HepG2 (cell line): ENCODE results near the gene ITIH3. TPM values are rescaled to one million over a fixed set of nuclear protein-coding genes. Genes with fewer than 3 reads are reported as not detected.

Experiments
- EP300 ChIP-seq, 3 experiments: sonication (generic) in 1 of 3; formaldehyde crosslinking in 1 of 3; IDR thresholded peaks; 2 replicates each; pipeline versions ENCODE4 v1.5.1 to v1.6.1; 2011 to 2020; ENCODE audit warnings: low read depth in 2 of 3, low read length in 2 of 3, borderline replicate concordance in 1 of 3, improper control_type of control experiment in 1 of 3, mild to moderate bottlenecking in 1 of 3, missing genetic modification reagents in 1 of 3, moderate library complexity in 1 of 3
- EZH2 ChIP-seq: conservative IDR thresholded peaks from 2 replicates; pipeline ENCODE4 v1.6.1; 2012; ENCODE audit warnings: mild to moderate bottlenecking, low read depth, low read length, moderate library complexity
- MED1 ChIP-seq: sonication (generic); formaldehyde crosslinking; IDR thresholded peaks from 2 replicates; pipeline ENCODE4 v1.4.0; 2020; ENCODE audit warnings: missing genetic modification reagents
- NR2C2 ChIP-seq: sonication (generic); formaldehyde crosslinking; IDR thresholded peaks from 2 replicates; pipeline ENCODE4 v1.4.0; 2020; ENCODE audit warnings: missing genetic modification reagents, mild to moderate bottlenecking, moderate library complexity, borderline replicate concordance
- PAX8 ChIP-seq: sonication (generic); formaldehyde crosslinking; IDR thresholded peaks from 2 replicates; pipeline ENCODE4 v1.8.0; 2022; ENCODE audit warnings: mild to moderate bottlenecking, missing genetic modification reagents, borderline replicate concordance
- POLR2A ChIP-seq, 2 experiments: IDR thresholded peaks; 2 replicates each; pipeline ENCODE4 v1.6.1; 2011; ENCODE audit warnings: low read depth in 2 of 2, low read length in 2 of 2, mild to moderate bottlenecking in 1 of 2, moderate library complexity in 1 of 2; ENCODE audit not compliant: insufficient read depth in 1 of 2
- RBFOX2 ChIP-seq: fragments of 200-400 bp; formaldehyde crosslinking; IDR thresholded peaks from 2 replicates; pipeline ENCODE4 v1.6.1; 2017; ENCODE audit warnings: low read depth, mild to moderate bottlenecking, low read length
- SAP130 ChIP-seq: IDR thresholded peaks from 2 replicates; pipeline ENCODE4 v1.6.1; 2016; ENCODE audit warnings: low read depth
- SOX13 ChIP-seq, 3 experiments: fragments of 450-650 bp in 1 of 3; sonication (generic) in 1 of 3; formaldehyde crosslinking in 1 of 3; IDR thresholded peaks in 2 of 3; conservative IDR thresholded peaks in 1 of 3; 2 replicates each; pipeline versions ENCODE4 v1.5.0 to v1.6.1; 2016 to 2020; ENCODE audit warnings: antibody characterized with exemption in 1 of 3, mild to moderate bottlenecking in 1 of 3, missing compliant biosample characterization in 1 of 3, missing genetic modification reagents in 1 of 3, moderate library complexity in 1 of 3
- ZBTB3 ChIP-seq: sonication (generic); formaldehyde crosslinking; IDR thresholded peaks from 2 replicates; pipeline ENCODE4 v1.4.0; 2020; ENCODE audit warnings: low read depth, mild to moderate bottlenecking, moderate library complexity, missing genetic modification reagents, borderline replicate concordance
- ZNF121 ChIP-seq: sonication (generic); formaldehyde crosslinking; IDR thresholded peaks from 2 replicates; pipeline ENCODE4 v1.5.0; 2020; ENCODE audit warnings: mild to moderate bottlenecking, missing genetic modification reagents
- ZNF124 ChIP-seq: sonication (generic); formaldehyde crosslinking; IDR thresholded peaks from 2 replicates; pipeline ENCODE4 v1.4.0; 2020; ENCODE audit warnings: missing genetic modification reagents
- ZNF143 ChIP-seq: sonication (generic); formaldehyde crosslinking; IDR thresholded peaks from 2 replicates; pipeline ENCODE4 v1.4.0; 2020; ENCODE audit warnings: missing genetic modification reagents
- ZNF232 ChIP-seq: sonication (generic); formaldehyde crosslinking; IDR thresholded peaks from 2 replicates; pipeline ENCODE4 v1.4.0; 2020; ENCODE audit warnings: missing genetic modification reagents, borderline replicate concordance
- ZNF24 ChIP-seq: fragments of 450-650 bp; IDR thresholded peaks from 2 replicates; pipeline ENCODE4 v1.6.1; 2017; ENCODE audit warnings: antibody characterized with exemption, mild to moderate bottlenecking
- ZNF264 ChIP-seq: sonication (generic); formaldehyde crosslinking; IDR thresholded peaks from 2 replicates; pipeline ENCODE4 v1.4.0; 2020; ENCODE audit warnings: missing genetic modification reagents
- ZNF430 ChIP-seq: sonication (generic); formaldehyde crosslinking; IDR thresholded peaks from 2 replicates; pipeline ENCODE4 v1.9.0; 2021; ENCODE audit warnings: mild to moderate bottlenecking, missing genetic modification reagents
- ZNF605 ChIP-seq: sonication (generic); formaldehyde crosslinking; IDR thresholded peaks from 2 replicates; pipeline ENCODE4 v1.8.0; 2022; ENCODE audit warnings: mild to moderate bottlenecking, missing genetic modification reagents
- ZNF709 ChIP-seq: sonication (generic); formaldehyde crosslinking; IDR thresholded peaks from 2 replicates; pipeline ENCODE4 v1.5.0; 2020; ENCODE audit warnings: mild to moderate bottlenecking, missing genetic modification reagents
- polyA plus RNA-seq, 8 experiments: library from polyadenylated mRNA; depleted of rRNA in 3 of 8; stranded (reverse) in 7 of 8; unstranded in 1 of 8; fragments of >200 nt; fragmentation: Illumina TruSeq in 4 of 8; extraction: Trizol in 4 of 8; gene quantifications; 2 replicates each; pipeline versions ENCODE4 v1.2.1 to v1.2.3, GENCODE V29; 2011 to 2016; ENCODE audit warnings: low read depth in 4 of 8, missing spikeins in 1 of 8, mixed read lengths in 1 of 8; ENCODE audit not compliant: insufficient read depth in 1 of 8
- total RNA-seq, 5 experiments: library from RNA; depleted of rRNA; stranded (reverse); fragments of >200 nt; fragmentation: Illumina TruSeq; extraction: Trizol; gene quantifications; 2 replicates each; pipeline ENCODE4 v1.2.3, GENCODE V29; 2016; ENCODE audit warnings: low read depth in 1 of 5
- TF ChIP-seq, protein P1 (sequence below): sonication (generic); formaldehyde crosslinking; IDR thresholded peaks from 2 replicates; pipeline ENCODE4 v1.8.0; 2022; ENCODE audit warnings: mild to moderate bottlenecking, missing genetic modification reagents; ENCODE audit not compliant: insufficient replicate concordance
- TF ChIP-seq, protein P2 (sequence below): IDR thresholded peaks from 2 replicates; pipeline ENCODE4 v1.6.1; 2012; ENCODE audit warnings: inconsistent platforms
- TF ChIP-seq, protein P3 (sequence below), 2 experiments: sonication (generic) in 1 of 2; formaldehyde crosslinking in 1 of 2; IDR thresholded peaks; 2 replicates each; pipeline versions ENCODE4 v1.4.0 to v1.6.1; 2018 to 2020; ENCODE audit warnings: missing genetic modification reagents in 2 of 2, borderline replicate concordance in 1 of 2, low read depth in 1 of 2, mild to moderate bottlenecking in 1 of 2, missing biosample characterization in 1 of 2
- TF ChIP-seq, protein P4 (sequence below): sonication (generic); formaldehyde crosslinking; IDR thresholded peaks from 2 replicates; pipeline ENCODE4 v1.4.0; 2020; ENCODE audit warnings: mild to moderate bottlenecking, low read depth, missing genetic modification reagents
- TF ChIP-seq, protein P5 (sequence below): IDR thresholded peaks from 2 replicates; pipeline ENCODE4 v1.6.1; 2016; ENCODE audit warnings: missing compliant biosample characterization, missing genetic modification reagents, borderline replicate concordance

Gene ITIH3
- total and polyA plus RNA-seq, 2 of the 13 experiments (the other 11 are each of a cell fraction or from before 2014, with no cell fraction given): 105 to 632 TPM

DNA sequence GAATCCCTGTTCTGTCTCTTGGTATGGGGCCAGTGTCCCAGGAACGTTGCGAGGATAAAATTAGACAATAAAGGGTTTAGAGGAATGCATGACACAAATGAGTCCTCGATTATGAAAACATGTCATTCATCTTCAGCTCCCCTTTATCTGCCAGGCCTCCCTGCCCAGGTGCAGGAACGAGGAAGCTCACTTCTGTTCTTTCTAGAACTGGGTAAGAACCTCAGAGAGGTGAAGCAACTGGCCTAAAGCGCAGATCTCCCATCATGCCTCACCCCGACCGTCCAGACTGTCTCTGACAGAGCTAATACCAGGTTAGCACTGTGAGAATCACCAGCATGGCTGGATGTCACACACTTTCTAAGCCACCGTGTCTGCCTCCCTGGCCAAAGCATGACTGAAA is 18.7 kb upstream of the ITIH3 start (continued):
- TF ChIP-seq SOX13 (IDR thresholded peaks at IDR 0.05) (no peak), SOX13 (CRISPR knock-in tag; conservative IDR thresholded peaks at IDR 0.05 in 1 of 2, IDR thresholded peaks at IDR 0.05 in 1 of 2) (0 out of 4 replicates have a peak, but pooled peaks of 1 of the 2 experiments have one; percentile 5), ZNF124 (no peak), ZNF232 (CRISPR knock-in tag) (no peak), ZNF605 (peak; percentile 54; the same call in 1 of the 2 replicates), NR2C2 (CRISPR knock-in tag) (0 out of 2 replicates have a peak, but pooled peaks have one; percentile 16), MED1 (no peak), SAP130 (CRISPR knock-in tag) (0 out of 2 replicates have a peak, but pooled peaks have one; percentile 13), ZNF143 (CRISPR knock-in tag) (peak; percentile 79), ZNF121 (CRISPR knock-in tag) (0 out of 2 replicates have a peak, but pooled peaks have one; percentile 7), ZBTB3 (CRISPR knock-in tag) (peak; percentile 10; the same call in 1 of the 2 replicates), EZH2 (no peak), ZNF264 (CRISPR knock-in tag) (no peak), ZNF24 (no peak), RBFOX2 (0 out of 2 replicates have a peak, but pooled peaks have one; percentile 3), EP300 (IDR thresholded peaks at IDR 0.05; ENCODE audit: low read depth in 2 of 2, low read length in 2 of 2) (no peak), EP300 (CRISPR knock-in tag; IDR thresholded peaks at IDR 0.05; ENCODE audit: borderline replicate concordance) (no peak), ZNF709 (CRISPR knock-in tag) (0 out of 2 replicates have a peak, but pooled peaks have one; percentile 42), PAX8 (CRISPR knock-in tag) (0 out of 2 replicates have a peak, but pooled peaks have one; percentile 34), POLR2A (IDR thresholded peaks at IDR 0.05; ENCODE audit: insufficient read depth in 1 of 2, low read depth in 2 of 2, low read length in 2 of 2) (peak in 1 of 2 experiments; percentile 49; a peak in 1 of 4 replicates), ZNF430 (0 out of 2 replicates have a peak, but pooled peaks have one; percentile 13)
- TF ChIP-seq, protein P1, sequence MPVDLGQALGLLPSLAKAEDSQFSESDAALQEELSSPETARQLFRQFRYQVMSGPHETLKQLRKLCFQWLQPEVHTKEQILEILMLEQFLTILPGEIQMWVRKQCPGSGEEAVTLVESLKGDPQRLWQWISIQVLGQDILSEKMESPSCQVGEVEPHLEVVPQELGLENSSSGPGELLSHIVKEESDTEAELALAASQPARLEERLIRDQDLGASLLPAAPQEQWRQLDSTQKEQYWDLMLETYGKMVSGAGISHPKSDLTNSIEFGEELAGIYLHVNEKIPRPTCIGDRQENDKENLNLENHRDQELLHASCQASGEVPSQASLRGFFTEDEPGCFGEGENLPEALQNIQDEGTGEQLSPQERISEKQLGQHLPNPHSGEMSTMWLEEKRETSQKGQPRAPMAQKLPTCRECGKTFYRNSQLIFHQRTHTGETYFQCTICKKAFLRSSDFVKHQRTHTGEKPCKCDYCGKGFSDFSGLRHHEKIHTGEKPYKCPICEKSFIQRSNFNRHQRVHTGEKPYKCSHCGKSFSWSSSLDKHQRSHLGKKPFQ (CRISPR knock-in tag): no peak
- TF ChIP-seq, protein P2, sequence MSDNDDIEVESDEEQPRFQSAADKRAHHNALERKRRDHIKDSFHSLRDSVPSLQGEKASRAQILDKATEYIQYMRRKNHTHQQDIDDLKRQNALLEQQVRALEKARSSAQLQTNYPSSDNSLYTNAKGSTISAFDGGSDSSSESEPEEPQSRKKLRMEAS: peak; percentile 10; the same call in 1 of the 2 replicates
- TF ChIP-seq, protein P3, sequence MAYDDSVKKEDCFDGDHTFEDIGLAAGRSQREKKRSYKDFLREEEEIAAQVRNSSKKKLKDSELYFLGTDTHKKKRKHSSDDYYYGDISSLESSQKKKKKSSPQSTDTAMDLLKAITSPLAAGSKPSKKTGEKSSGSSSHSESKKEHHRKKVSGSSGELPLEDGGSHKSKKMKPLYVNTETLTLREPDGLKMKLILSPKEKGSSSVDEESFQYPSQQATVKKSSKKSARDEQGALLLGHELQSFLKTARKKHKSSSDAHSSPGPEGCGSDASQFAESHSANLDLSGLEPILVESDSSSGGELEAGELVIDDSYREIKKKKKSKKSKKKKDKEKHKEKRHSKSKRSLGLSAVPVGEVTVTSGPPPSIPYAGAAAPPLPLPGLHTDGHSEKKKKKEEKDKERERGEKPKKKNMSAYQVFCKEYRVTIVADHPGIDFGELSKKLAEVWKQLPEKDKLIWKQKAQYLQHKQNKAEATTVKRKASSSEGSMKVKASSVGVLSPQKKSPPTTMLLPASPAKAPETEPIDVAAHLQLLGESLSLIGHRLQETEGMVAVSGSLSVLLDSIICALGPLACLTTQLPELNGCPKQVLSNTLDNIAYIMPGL (CRISPR knock-in tag; IDR thresholded peaks at IDR 0.05; ENCODE audit: borderline replicate concordance in 1 of 2, low read depth in 1 of 2): peak in 1 of 2 experiments; percentile 60; a peak in 1 of 4 replicates
- TF ChIP-seq, protein P4, sequence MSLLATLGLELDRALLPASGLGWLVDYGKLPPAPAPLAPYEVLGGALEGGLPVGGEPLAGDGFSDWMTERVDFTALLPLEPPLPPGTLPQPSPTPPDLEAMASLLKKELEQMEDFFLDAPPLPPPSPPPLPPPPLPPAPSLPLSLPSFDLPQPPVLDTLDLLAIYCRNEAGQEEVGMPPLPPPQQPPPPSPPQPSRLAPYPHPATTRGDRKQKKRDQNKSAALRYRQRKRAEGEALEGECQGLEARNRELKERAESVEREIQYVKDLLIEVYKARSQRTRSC (CRISPR knock-in tag): 0 out of 2 replicates have a peak, but pooled peaks have one; percentile 53
- TF ChIP-seq, protein P5, sequence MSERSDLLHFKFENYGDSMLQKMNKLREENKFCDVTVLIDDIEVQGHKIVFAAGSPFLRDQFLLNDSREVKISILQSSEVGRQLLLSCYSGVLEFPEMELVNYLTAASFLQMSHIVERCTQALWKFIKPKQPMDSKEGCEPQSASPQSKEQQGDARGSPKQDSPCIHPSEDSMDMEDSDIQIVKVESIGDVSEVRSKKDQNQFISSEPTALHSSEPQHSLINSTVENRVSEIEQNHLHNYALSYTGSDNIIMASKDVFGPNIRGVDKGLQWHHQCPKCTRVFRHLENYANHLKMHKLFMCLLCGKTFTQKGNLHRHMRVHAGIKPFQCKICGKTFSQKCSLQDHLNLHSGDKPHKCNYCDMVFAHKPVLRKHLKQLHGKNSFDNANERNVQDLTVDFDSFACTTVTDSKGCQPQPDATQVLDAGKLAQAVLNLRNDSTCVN (CRISPR knock-in tag): peak; percentile 85
